T1000 (cell line): ENCODE measurements around the gene RBBP8.
A peak's percentile ranks its signal among the peaks of the same experiment; 100 is the strongest.
"Not testable (repeated sequence)": the region's sequence is repeated elsewhere in the genome, so short reads cannot be mapped to it uniquely, and the experiment has no call there.

Source experiments
- DNase-seq: peaks from one replicate; lab custom pipeline; 2025; ENCODE audit warnings: mixed read lengths; lab: John Stamatoyannopoulos, UW

Gene RBBP8

GRCh38 chr18:22933206-22933965 lies at the start of gene RBBP8:
TSS of gene RBBP8 (plus strand) at chr18:22933328. CDS start at chr18:22936852, 3,524 bp downstream.
- peak; percentile 77 for DNase-seq

GRCh38 chr18:22883827-22884226 lies 49.3 kb upstream of the RBBP8 start:
- no peak for DNase-seq

- DNase-seq = not testable (repeated sequence)
Measured at GRCh38 chr18:22885694-22886093, 47.4 kb upstream of the RBBP8 start.

GRCh38 chr18:22899421-22899820 lies 33.7 kb upstream of the RBBP8 start:
- no peak for DNase-seq

- DNase-seq = no peak
Measured at GRCh38 chr18:22900558-22901238, 32.4 kb upstream of the RBBP8 start.

GRCh38 chr18:22902093-22902492 lies 31.0 kb upstream of the RBBP8 start:
- DNase-seq = no peak

- DNase-seq = not testable (repeated sequence)
Measured at GRCh38 chr18:22903248-22903647, 29.9 kb upstream of the RBBP8 start.

GRCh38 chr18:22912149-22912548 lies 21.0 kb upstream of the RBBP8 start:
- DNase-seq = no peak

- DNase-seq = no peak
Measured at GRCh38 chr18:22912835-22913234, 20.3 kb upstream of the RBBP8 start.

- no peak for DNase-seq
Measured at GRCh38 chr18:22913861-22914260, 19.3 kb upstream of the RBBP8 start.

- no peak for DNase-seq
Measured at GRCh38 chr18:22914633-22915032, 18.5 kb upstream of the RBBP8 start.

- no peak for DNase-seq
Measured at GRCh38 chr18:22915337-22915736, 17.8 kb upstream of the RBBP8 start.

- DNase-seq = no peak
Measured at GRCh38 chr18:22921772-22922171, 11.4 kb upstream of the RBBP8 start.

- DNase-seq = no peak
Measured at GRCh38 chr18:22924589-22924988, 8.5 kb upstream of the RBBP8 start.

GRCh38 chr18:22926454-22926853 lies 6.7 kb upstream of the RBBP8 start:
- no peak for DNase-seq

- no peak for DNase-seq
Measured at GRCh38 chr18:22928339-22928738, 4.8 kb upstream of the RBBP8 start.

GRCh38 chr18:22930089-22930713 lies 2.9 kb upstream of the RBBP8 start:
- DNase-seq = peak; percentile 26

GRCh38 chr18:22932885-22933205 lies 283 bp upstream of the RBBP8 start:
- no peak for DNase-seq

GRCh38 chr18:22933966-22934423 lies 867 bp downstream of the RBBP8 start:
- DNase-seq = no peak

- no peak for DNase-seq
Measured at GRCh38 chr18:22934789-22935188, 1.7 kb downstream of the RBBP8 start.

- no peak for DNase-seq
Measured at GRCh38 chr18:22935431-22935830, 2.3 kb downstream of the RBBP8 start.

GRCh38 chr18:22936515-22936914 lies 3.4 kb downstream of the RBBP8 start:
- DNase-seq = no peak

GRCh38 chr18:22939649-22940048 lies 6.5 kb downstream of the RBBP8 start:
- DNase-seq = no peak
